DLD1 (cell line): Measurements from ENCODE around the gene STXBP3.
"Not testable (repeated sequence)": the region's sequence is repeated elsewhere in the genome, so short reads cannot be mapped to it uniquely, and the experiment has no call there.

Experiments
- in situ Hi-C: cut with HindIII; loops from 2 replicates; pipeline ENCODE4 v1.10.0; 2017; ENCODE audit warnings: low sequenced_read_pairs

Gene STXBP3

GRCh38 chr1:108728327-108728923, 18.0 kb upstream of the STXBP3 start:
- in situ Hi-C loops = no loop called here

GRCh38 chr1:108729481-108729880, 17.0 kb upstream of the STXBP3 start:
- in situ Hi-C loops = no loop called here

- in situ Hi-C loops = no loop called here
Measured at GRCh38 chr1:108732398-108732797, 14.1 kb upstream of the STXBP3 start.

- in situ Hi-C loops = no loop called here
Measured at GRCh38 chr1:108734171-108734865, 12.2 kb upstream of the STXBP3 start.

- in situ Hi-C loops = no loop called here
Measured at GRCh38 chr1:108742253-108742652, 4.2 kb upstream of the STXBP3 start.

- in situ Hi-C loops = no loop called here
Measured at GRCh38 chr1:108745980-108746381, 493 bp upstream of the STXBP3 start.

- in situ Hi-C loops = no loop called here
Measured at GRCh38 chr1:108747171-108747850, 837 bp downstream of the STXBP3 start.

- in situ Hi-C loops = no loop called here
Measured at GRCh38 chr1:108747898-108748297, 1.4 kb downstream of the STXBP3 start.

GRCh38 chr1:108749081-108749480, 2.6 kb downstream of the STXBP3 start:
- in situ Hi-C loops = no loop called here

- in situ Hi-C loops = no loop called here
Measured at GRCh38 chr1:108750476-108751181, 4.2 kb downstream of the STXBP3 start.

- in situ Hi-C loops = no loop called here
Measured at GRCh38 chr1:108753363-108753762, 6.9 kb downstream of the STXBP3 start.

GRCh38 chr1:108758796-108759195, 12.3 kb downstream of the STXBP3 start:
- in situ Hi-C loops = no loop called here

- in situ Hi-C loops = no loop called here
Measured at GRCh38 chr1:108767115-108767514, 20.6 kb downstream of the STXBP3 start.

GRCh38 chr1:108767708-108768107, 21.2 kb downstream of the STXBP3 start:
- in situ Hi-C loops = no loop called here

GRCh38 chr1:108777839-108778238, 31.4 kb downstream of the STXBP3 start:
- in situ Hi-C loops = no loop called here

- in situ Hi-C loops = no loop called here
Measured at GRCh38 chr1:108779455-108779854, 33.0 kb downstream of the STXBP3 start.

GRCh38 chr1:108780937-108781574, 34.6 kb downstream of the STXBP3 start:
- in situ Hi-C loops = no loop called here

- in situ Hi-C loops = not testable (repeated sequence)
Measured at GRCh38 chr1:108781575-108781944, 35.1 kb downstream of the STXBP3 start.

GRCh38 chr1:108785264-108785663, 38.8 kb downstream of the STXBP3 start:
- in situ Hi-C loops = no loop called here

GRCh38 chr1:108785880-108786279, 39.4 kb downstream of the STXBP3 start:
- in situ Hi-C loops = no loop called here

- in situ Hi-C loops = no loop called here
Measured at GRCh38 chr1:108791790-108792189, 45.3 kb downstream of the STXBP3 start.
